ENCODE data around the gene CYTH4.

DNA sequence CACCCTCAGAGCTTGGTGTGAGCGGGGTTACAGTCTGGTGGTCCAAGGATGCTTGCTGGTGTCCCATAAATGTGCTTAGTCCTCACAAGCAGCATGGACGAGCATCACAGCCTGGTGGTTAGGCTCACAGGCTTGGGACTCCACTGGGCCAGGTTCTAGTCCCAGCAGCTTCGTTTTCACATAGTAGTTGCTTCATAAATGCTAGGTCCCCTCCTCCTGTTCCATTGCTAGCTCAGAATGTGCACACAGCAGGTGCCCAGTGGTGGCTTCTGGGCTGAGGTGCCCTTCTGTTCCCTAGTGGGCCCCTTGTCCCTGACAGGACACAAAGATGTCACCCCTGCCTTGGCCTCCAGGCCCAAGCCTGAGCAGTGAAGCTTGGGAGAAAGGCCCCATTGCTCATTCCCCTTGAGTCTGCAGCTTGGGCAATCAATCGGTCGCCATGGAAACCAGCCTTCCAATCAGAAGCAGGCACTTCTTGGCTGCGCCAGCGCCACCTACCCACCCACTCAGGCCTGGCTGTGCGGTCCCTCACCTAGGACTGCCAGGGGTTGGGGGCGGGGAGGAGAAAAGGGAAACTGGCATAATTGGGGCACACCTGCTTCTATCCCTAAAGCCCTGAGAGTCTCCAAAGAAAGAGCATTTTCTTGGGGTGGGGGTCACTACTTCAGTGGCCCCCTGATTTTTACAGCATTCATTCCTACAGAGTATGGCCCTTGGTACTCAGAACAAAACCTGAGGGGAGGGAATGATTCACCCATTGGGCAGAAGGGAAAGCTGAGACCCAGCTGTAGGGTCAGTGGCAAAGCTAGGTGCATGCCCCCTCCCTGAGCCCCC is 48.1 kb downstream of the CYTH4 start:
- TF ChIP-seq POLR2A (IDR thresholded peaks at IDR 0.05), result no peak
- TF ChIP-seq, protein P1, sequence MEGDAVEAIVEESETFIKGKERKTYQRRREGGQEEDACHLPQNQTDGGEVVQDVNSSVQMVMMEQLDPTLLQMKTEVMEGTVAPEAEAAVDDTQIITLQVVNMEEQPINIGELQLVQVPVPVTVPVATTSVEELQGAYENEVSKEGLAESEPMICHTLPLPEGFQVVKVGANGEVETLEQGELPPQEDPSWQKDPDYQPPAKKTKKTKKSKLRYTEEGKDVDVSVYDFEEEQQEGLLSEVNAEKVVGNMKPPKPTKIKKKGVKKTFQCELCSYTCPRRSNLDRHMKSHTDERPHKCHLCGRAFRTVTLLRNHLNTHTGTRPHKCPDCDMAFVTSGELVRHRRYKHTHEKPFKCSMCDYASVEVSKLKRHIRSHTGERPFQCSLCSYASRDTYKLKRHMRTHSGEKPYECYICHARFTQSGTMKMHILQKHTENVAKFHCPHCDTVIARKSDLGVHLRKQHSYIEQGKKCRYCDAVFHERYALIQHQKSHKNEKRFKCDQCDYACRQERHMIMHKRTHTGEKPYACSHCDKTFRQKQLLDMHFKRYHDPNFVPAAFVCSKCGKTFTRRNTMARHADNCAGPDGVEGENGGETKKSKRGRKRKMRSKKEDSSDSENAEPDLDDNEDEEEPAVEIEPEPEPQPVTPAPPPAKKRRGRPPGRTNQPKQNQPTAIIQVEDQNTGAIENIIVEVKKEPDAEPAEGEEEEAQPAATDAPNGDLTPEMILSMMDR (IDR thresholded peaks at IDR 0.05), result no peak

Measured in uterus (tissue), 2 donors.